ENCODE results near the gene ARRB1. TPM values are rescaled to one million over a fixed set of nuclear protein-coding genes. Genes with fewer than 3 reads are reported as not detected.

Gene ARRB1
- total RNA-seq, 1 experiment from 2014 or later: 219 TPM

GRCh38 chr11:75389276-75389605, 37.8 kb upstream of the ARRB1 start:
- ChIA-PET POLR2A (no interaction called here), CTCF (interaction anchor here (0.5 to 1.9 kb wide), 6 partner anchors 43 to 144 kb away, joined by 3 to 17 read pairs (median 4); no protein-coding TSS in a partner anchor)
- no peak for ATAC-seq
- Histone ChIP-seq H3K27ac (ENCODE audit: low read length) (peak overlapping the region; percentile 13; the same call in 1 of the 2 replicates), H3K4me3 (ENCODE audit: low read depth in 2 of 2, low read length in 2 of 2) (no peak overlapping the region), H3K27me3 (ENCODE audit: control insufficient read depth, insufficient read depth, low read length) (no peaks in the 10 kb centered on the region), H3K4me1 (ENCODE audit: control insufficient read depth, insufficient read depth, low read length) (peaks cover 36% of the 10 kb centered on the region), H3K9me3 (ENCODE audit: control insufficient read depth, insufficient read depth, low read depth, low read length) (no peaks in the 10 kb centered on the region), H3K36me3 (ENCODE audit: control insufficient read depth, insufficient read depth, low read length) (no peaks in the 10 kb centered on the region)
- in situ Hi-C loops (cut with HindIII; ENCODE audit: low pct_unique_long_range_greater_than_20kb, low sequenced_read_pairs) (no loop called here), intact Hi-C loops (cut with micrococcal nuclease; ENCODE audit: unreplicated experiment) (loop anchor here (2.0 kb wide), 1 partner anchor 36 kb away; no protein-coding TSS in a partner anchor)
- TF ChIP-seq TCF7L2 (IDR thresholded peaks at IDR 0.05; ENCODE audit: low read depth, low read length) (no peak), POLR2AphosphoS5 (IDR thresholded peaks at IDR 0.05; ENCODE audit: low read depth, low read length) (no peak), CTCF (IDR thresholded peaks at IDR 0.05) (no peak), SIN3A (IDR thresholded peaks at IDR 0.05; ENCODE audit: borderline replicate concordance, insufficient read depth, low read depth, low read length) (no peak), REST (IDR thresholded peaks at IDR 0.05; ENCODE audit: insufficient read depth in 1 of 2, low read depth in 2 of 2, low read length in 1 of 2) (no peak)
- no TSS peak for BruUV-seq (replicated peaks)
- DNase-seq (ENCODE audit: low read depth, low spot score): no peak

- in situ Hi-C loops (cut with HindIII; ENCODE audit: low pct_unique_long_range_greater_than_20kb, low sequenced_read_pairs): no loop called here
- intact Hi-C loops (cut with micrococcal nuclease; ENCODE audit: unreplicated experiment): loop anchor here (1.0 to 2.0 kb wide), 2 partner anchors 36 to 144 kb away; no protein-coding TSS in a partner anchor
- no peak overlapping the region for H3K4me3 ChIP-seq (ENCODE audit: low read depth in 2 of 2, low read length in 2 of 2)
- no TSS peak for BruUV-seq (replicated peaks)
- ChIA-PET CTCF (interaction anchor here (0.5 to 1.9 kb wide), 14 partner anchors 27 to 169 kb away, joined by 3 to 17 read pairs (median 4); no protein-coding TSS in a partner anchor), POLR2A (interaction anchor here (0.5 to 0.8 kb wide), 2 partner anchors 37 to 79 kb away, joined by 3 to 4 read pairs; no protein-coding TSS in a partner anchor)
- peaks cover 39% of the 10 kb centered on the region for H3K4me1 ChIP-seq (ENCODE audit: control insufficient read depth, insufficient read depth, low read length)
- peak overlapping the region; percentile 69 for H3K27ac ChIP-seq (ENCODE audit: low read length)
- DNase-seq (ENCODE audit: low read depth, low spot score): no peak
- TF ChIP-seq CTCF (IDR thresholded peaks at IDR 0.05): peak; percentile 94
- TF ChIP-seq POLR2AphosphoS5 (IDR thresholded peaks at IDR 0.05; ENCODE audit: low read depth, low read length): no peak
- TF ChIP-seq TCF7L2 (IDR thresholded peaks at IDR 0.05; ENCODE audit: low read depth, low read length): no peak
- H3K36me3 ChIP-seq (ENCODE audit: control insufficient read depth, insufficient read depth, low read length): no peaks in the 10 kb centered on the region
- no peaks in the 10 kb centered on the region for H3K9me3 ChIP-seq (ENCODE audit: control insufficient read depth, insufficient read depth, low read depth, low read length)
- H3K27me3 ChIP-seq (ENCODE audit: control insufficient read depth, insufficient read depth, low read length): no peaks in the 10 kb centered on the region
- peak; percentile 79 for ATAC-seq
These were observed 37.2 kb upstream of the ARRB1 start for GRCh38 chr11:75388386-75389275.
